B cell (primary cell): Measurements from ENCODE around the gene CALY. TPM values are rescaled to one million over a fixed set of nuclear protein-coding genes. Genes with fewer than 3 reads are reported as not detected.

Experiments used
- ATAC-seq: fragments of 200-7000 bp; cut with Tn5 transposase; one replicate; pipeline ENCODE4 v1.10.0; 2021; ENCODE audit warnings: low read depth, mild to moderate bottlenecking, moderate number of reproducible peaks, moderate library complexity
- CTCF ChIA-PET: fragments of 350-600 bp; sonication (Branson Sonifier 250); formaldehyde crosslinking; loops from one replicate; lab custom pipeline; 2021; ENCODE audit warnings: antibody characterized with exemption, inconsistent platforms; lab: Charles Lee
- POLR2A ChIA-PET: fragments of 350-600 bp; sonication (Branson Sonifier 250); formaldehyde crosslinking; loops from one replicate; lab custom pipeline; 2021; ENCODE audit warnings: antibody characterized with exemption; lab: Charles Lee
- DNase-seq: peaks from one replicate; pipeline ENCODE4 v3.0.0; 2013
- H2AFZ ChIP-seq: 2 replicates; pipeline ENCODE4 v1.6.1; 2012; ENCODE audit warnings: mild to moderate bottlenecking, low read depth, low read length; ENCODE audit not compliant: insufficient read depth, poor library complexity, severe bottlenecking
- H3K27ac ChIP-seq, 2 donors: 1 replicate in 1 of 2; 2 replicates in 1 of 2; pipeline ENCODE4 v1.5.1; 2012 to 2013; ENCODE audit warnings: low read length in 2 of 2, mild to moderate bottlenecking in 2 of 2, moderate library complexity in 1 of 2
- H3K27me3 ChIP-seq, 4 experiments: fragments of 200-600 bp in 1 of 4; sonication (generic) in 1 of 4; replicated peaks in 1 of 4; 1 replicate in 2 of 4; 2 replicates in 2 of 4; pipeline versions ENCODE4 v1.6.1 to v1.7.0; 2013 to 2016; ENCODE audit warnings: low read length in 3 of 4, mild to moderate bottlenecking in 2 of 4, mixed read lengths in 1 of 4, moderate library complexity in 1 of 4; ENCODE audit not compliant: insufficient read depth in 4 of 4, control insufficient read depth in 3 of 4; ENCODE audit errors: control extremely low read depth in 1 of 4
- H3K36me3 ChIP-seq, 2 experiments: replicated peaks in 1 of 2; 1 replicate in 1 of 2; 2 replicates in 1 of 2; pipeline versions ENCODE4 v1.6.1 to v1.7.1; 2013; ENCODE audit warnings: low read length in 1 of 2; ENCODE audit not compliant: insufficient read depth in 2 of 2, control insufficient read depth in 1 of 2; ENCODE audit errors: control extremely low read depth in 1 of 2, extremely low read depth in 1 of 2
- H3K4me1 ChIP-seq, 2 donors: fragments of 200-600 bp in 1 of 2; sonication (generic) in 1 of 2; 1 replicate in 1 of 2; 2 replicates in 1 of 2; pipeline versions ENCODE4 v1.5.1 to v1.6.1; 2013 to 2017; ENCODE audit warnings: low read length in 2 of 2; ENCODE audit not compliant: control insufficient read depth in 2 of 2, insufficient read depth in 2 of 2
- H3K4me2 ChIP-seq: replicated peaks from 2 replicates; pipeline ENCODE3; 2012; ENCODE audit warnings: mild to moderate bottlenecking, low read depth, low read length; ENCODE audit not compliant: poor library complexity, severe bottlenecking
- H3K4me3 ChIP-seq, 5 experiments: fragments of 200-600 bp in 1 of 5; sonication (generic) in 1 of 5; 1 replicate in 3 of 5; 2 replicates in 2 of 5; pipeline versions ENCODE4 v1.5.1 to v1.7.0; 2011 to 2016; ENCODE audit warnings: low read length in 4 of 5, mild to moderate bottlenecking in 4 of 5, low read depth in 2 of 5, control low read depth in 1 of 5, moderate library complexity in 1 of 5; ENCODE audit not compliant: insufficient read depth in 1 of 5; ENCODE audit errors: control extremely low read depth in 1 of 5, extremely low read depth in 1 of 5
- H3K79me2 ChIP-seq: fragments of 200-600 bp; sonication (generic); one replicate; pipeline ENCODE4 v1.6.0; 2016; ENCODE audit warnings: low read length; ENCODE audit not compliant: control insufficient read depth, insufficient read depth
- H3K9ac ChIP-seq: fragments of 200-600 bp; sonication (generic); 2 replicates; pipeline ENCODE4 v1.6.1; 2017; ENCODE audit warnings: mild to moderate bottlenecking, low read length, moderate library complexity
- H3K9me3 ChIP-seq, 3 donors: one replicate each; pipeline versions ENCODE4 v1.6.1 to v1.7.1; 2013; ENCODE audit warnings: low read length in 2 of 3; ENCODE audit not compliant: control insufficient read depth in 2 of 3, insufficient read depth in 1 of 3; ENCODE audit errors: control extremely low read depth in 1 of 3
- H4K20me1 ChIP-seq: 2 replicates; pipeline ENCODE4 v1.6.0; 2012; ENCODE audit warnings: mild to moderate bottlenecking, low read length; ENCODE audit not compliant: insufficient read depth, control insufficient read depth, poor library complexity, severe bottlenecking
- H3K27ac Mint-ChIP-seq: one replicate; pipeline ENCODE4 v1.8.0; 2021; ENCODE audit warnings: mixed read lengths
- H3K27me3 Mint-ChIP-seq: one replicate; pipeline ENCODE4 v1.8.0; 2021; ENCODE audit warnings: mixed read lengths
- H3K4me1 Mint-ChIP-seq: one replicate; pipeline ENCODE4 v1.8.0; 2021; ENCODE audit warnings: mixed read lengths
- H3K4me3 Mint-ChIP-seq: one replicate; pipeline ENCODE4 v1.8.0; 2021; ENCODE audit warnings: mixed read lengths
- H3K9me3 Mint-ChIP-seq: one replicate; pipeline ENCODE4 v1.8.0; 2022; ENCODE audit warnings: mixed read lengths; ENCODE audit not compliant: insufficient read depth
- CTCF ChIP-seq: fragments of 200-600 bp; IDR thresholded peaks from one replicate; pipeline ENCODE4 v1.8.0; 2022; ENCODE audit warnings: antibody characterized with exemption, mild to moderate bottlenecking
- EZH2 ChIP-seq: IDR thresholded peaks from 2 replicates; pipeline ENCODE4 v1.6.1; 2012; ENCODE audit warnings: borderline replicate concordance, low read depth, mild to moderate bottlenecking, moderate library complexity, low read length; ENCODE audit not compliant: insufficient read depth, poor library complexity, severe bottlenecking
- WGBS: methylation state at CpG from one replicate; pipeline ENCODE4 v1.1.5; 2013; ENCODE audit warnings: missing lambda C conversion rate; ENCODE audit not compliant: insufficient coverage; 5-methylcytosine and 5-hydroxymethylcytosine counted together
- intact Hi-C: fragments of 100-400 bp; cut with micrococcal nuclease; formaldehyde crosslinking; loops from one replicate; pipeline ENCODE4 v1.10.0; 2022
- polyA plus RNA-seq: library from polyadenylated mRNA; depleted of rRNA; stranded (reverse); fragments of >200 nt; gene quantifications from 2 replicates; pipeline ENCODE4 v1.2.3, GENCODE V29; 2012
- total RNA-seq, 2 donors: library from RNA; stranded (reverse); fragments of 120-200 nt in 1 of 2; gene quantifications; 1 replicate in 1 of 2; 2 replicates in 1 of 2; pipeline versions ENCODE4 v1.2.3 to v1.2.4, GENCODE V29; 2013 to 2022

CALY gene
- total and polyA plus RNA-seq, 2 donors (not counting 1 experiment from before 2014, with no cell fraction given): 0.21 TPM; not detected in 1

GRCh38 chr10:133342942-133343341, 6.2 kb upstream of the CALY start:
- H3K27me3 Mint-ChIP-seq: peaks cover 36% of the 10 kb centered on the region
- WGBS: 83% methylated on average over 8 of the region's 8 CpGs
- no peaks in the 10 kb centered on the region for H3K9me3 Mint-ChIP-seq
- no peaks in the 10 kb centered on the region for H3K36me3 ChIP-seq
- H3K4me3 Mint-ChIP-seq: no peak overlapping the region
- TF ChIP-seq CTCF (no peak), EZH2 (no peak)
- no peaks in the 10 kb centered on the region for H4K20me1 ChIP-seq
- no peak overlapping the region for H3K9ac ChIP-seq
- no peak overlapping the region for H3K27ac ChIP-seq
- CTCF ChIA-PET: interaction anchor here (1.3 kb wide), 1 partner anchor 14 kb away, joined by 3 read pairs; no protein-coding TSS in a partner anchor
- peaks cover 3 to 12% of the 10 kb centered on the region in 2 donors for H3K4me1 ChIP-seq
- H2AFZ ChIP-seq: no peak overlapping the region
- H3K79me2 ChIP-seq: no peaks in the 10 kb centered on the region
- H3K4me1 Mint-ChIP-seq: peaks cover 5% of the 10 kb centered on the region
- peaks cover 0 to 62% (median 35%) of the 10 kb centered on the region in 4 experiments for H3K27me3 ChIP-seq
- no peak overlapping the region for H3K27ac Mint-ChIP-seq
- no peak overlapping the region for H3K4me2 ChIP-seq
- peaks cover 0 to 14% (median 0%) of the 10 kb centered on the region in 3 donors for H3K9me3 ChIP-seq
- DNase-seq (no peak), ATAC-seq (no peak)
- H3K4me3 ChIP-seq: no peak overlapping the region
- intact Hi-C loops: no loop called here
- POLR2A ChIA-PET: no interaction called here

GRCh38 chr10:133341983-133342382, 5.3 kb upstream of the CALY start:
- Histone ChIP-seq H3K79me2 (no peaks in the 10 kb centered on the region), H3K9ac (no peak overlapping the region), H3K27ac (no peak overlapping the region), H2AFZ (no peak overlapping the region), H3K4me3 (no peak overlapping the region), H3K4me2 (no peak overlapping the region), H4K20me1 (no peaks in the 10 kb centered on the region), H3K4me1 (peaks cover 12 to 21% of the 10 kb centered on the region in 2 donors), H3K27me3 (peaks cover 0 to 64% (median 40%) of the 10 kb centered on the region in 4 experiments), H3K9me3 (peaks cover 0 to 11% (median 0%) of the 10 kb centered on the region in 3 donors), H3K36me3 (no peaks in the 10 kb centered on the region)
- ChIA-PET POLR2A (no interaction called here), CTCF (no interaction called here)
- intact Hi-C loops: no loop called here
- DNase-seq (no peak), ATAC-seq (no peak)
- no peak overlapping the region for H3K4me3 Mint-ChIP-seq
- H3K4me1 Mint-ChIP-seq: peaks cover 5% of the 10 kb centered on the region
- peaks cover 36% of the 10 kb centered on the region for H3K27me3 Mint-ChIP-seq
- H3K9me3 Mint-ChIP-seq: no peaks in the 10 kb centered on the region
- no peak overlapping the region for H3K27ac Mint-ChIP-seq
- TF ChIP-seq EZH2 (no peak), CTCF (no peak)
- WGBS: 100% methylated on average over 1 of the region's 4 CpGs
